ENCODE data around the gene FHIT.

FHIT gene

DNA sequence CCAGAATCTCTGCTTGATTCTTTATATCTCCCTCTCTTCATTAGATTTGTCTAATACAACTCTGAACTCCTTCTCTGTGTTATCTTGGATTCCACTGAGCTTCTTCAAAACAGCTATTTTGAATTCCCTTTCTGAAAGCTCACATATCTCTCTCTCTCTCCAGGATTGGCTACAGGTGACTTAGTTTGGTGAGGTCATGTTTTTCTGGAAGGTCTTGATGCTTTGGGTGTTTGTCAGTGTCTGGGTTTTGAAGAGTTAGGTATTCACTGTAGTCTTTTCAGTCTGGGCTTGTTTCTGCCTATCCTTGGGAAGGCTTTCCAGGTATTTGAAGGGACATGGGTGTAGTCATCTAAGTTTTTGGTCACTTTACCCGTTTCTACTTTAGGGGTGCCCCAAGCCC lies 781.8 kb downstream of the FHIT start:
- FAIRE-seq (no peak), DNase-seq (ENCODE audit: insufficient read length) (no peak)
- no peak for TF ChIP-seq TAF1 (IDR thresholded peaks at IDR 0.05; ENCODE audit: borderline replicate concordance, low read depth, low read length)
- TF ChIP-seq POLR2AphosphoS5 (IDR thresholded peaks at IDR 0.05; ENCODE audit: low read depth, low read length), result no peak
- TF ChIP-seq POLR2A (IDR thresholded peaks at IDR 0.05; ENCODE audit: low read depth, low read length), result no peak

GRCh38 chr3:60463685-60464084 lies 787.6 kb downstream of the FHIT start:
- FAIRE-seq (no peak), DNase-seq (ENCODE audit: insufficient read length) (no peak)
- TF ChIP-seq TAF1 (IDR thresholded peaks at IDR 0.05; ENCODE audit: borderline replicate concordance, low read depth, low read length), result no peak
- TF ChIP-seq POLR2AphosphoS5 (IDR thresholded peaks at IDR 0.05; ENCODE audit: low read depth, low read length), result no peak
- TF ChIP-seq POLR2A (IDR thresholded peaks at IDR 0.05; ENCODE audit: low read depth, low read length), result no peak

DNA sequence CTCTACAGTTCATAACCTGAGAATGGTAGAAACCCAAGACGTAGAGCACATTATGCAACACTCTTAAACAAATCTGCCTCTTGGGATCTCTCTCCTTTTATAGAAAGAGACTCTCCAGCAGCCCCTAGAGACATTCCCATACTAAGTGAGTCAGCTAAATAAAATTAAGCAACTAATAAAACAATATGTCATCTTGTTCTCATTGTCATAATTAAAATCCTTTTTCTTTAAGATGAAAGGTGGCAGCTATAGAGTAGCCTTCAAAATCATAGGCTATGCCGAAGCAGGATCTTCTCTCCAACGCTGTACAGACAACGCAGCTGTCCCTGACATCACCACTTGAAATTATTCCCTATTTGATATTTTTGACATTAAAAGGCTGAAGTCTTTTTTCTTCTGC lies 790.0 kb downstream of the FHIT start:
- DNase-seq (ENCODE audit: insufficient read length), result no peak
- no peak for FAIRE-seq
- no peak for TF ChIP-seq POLR2A (IDR thresholded peaks at IDR 0.05; ENCODE audit: low read depth, low read length)
- TF ChIP-seq TAF1 (IDR thresholded peaks at IDR 0.05; ENCODE audit: borderline replicate concordance, low read depth, low read length), result no peak
- no peak for TF ChIP-seq POLR2AphosphoS5 (IDR thresholded peaks at IDR 0.05; ENCODE audit: low read depth, low read length)

DNA sequence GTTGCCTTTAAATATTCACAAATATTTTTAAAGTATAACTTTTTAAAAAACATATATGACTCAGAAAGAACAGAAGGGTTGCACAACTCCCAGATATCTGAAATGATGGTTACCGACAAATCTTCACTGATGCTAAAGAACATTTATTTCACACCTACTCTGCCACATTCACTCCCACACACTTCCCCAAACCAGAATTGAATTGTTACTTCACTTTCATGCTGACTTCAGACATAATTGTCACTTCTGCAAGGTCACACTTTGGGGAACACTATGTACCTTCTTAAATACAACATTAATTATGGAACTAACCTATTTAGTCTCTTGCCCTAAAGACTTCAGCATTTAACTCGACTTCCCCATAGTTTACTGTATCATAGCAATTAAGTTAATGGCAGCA lies 795.1 kb downstream of the FHIT start:
- FAIRE-seq (no peak), DNase-seq (ENCODE audit: insufficient read length) (no peak)
- TF ChIP-seq POLR2A (IDR thresholded peaks at IDR 0.05; ENCODE audit: low read depth, low read length) (no peak), TAF1 (IDR thresholded peaks at IDR 0.05; ENCODE audit: borderline replicate concordance, low read depth, low read length) (no peak)

DNA sequence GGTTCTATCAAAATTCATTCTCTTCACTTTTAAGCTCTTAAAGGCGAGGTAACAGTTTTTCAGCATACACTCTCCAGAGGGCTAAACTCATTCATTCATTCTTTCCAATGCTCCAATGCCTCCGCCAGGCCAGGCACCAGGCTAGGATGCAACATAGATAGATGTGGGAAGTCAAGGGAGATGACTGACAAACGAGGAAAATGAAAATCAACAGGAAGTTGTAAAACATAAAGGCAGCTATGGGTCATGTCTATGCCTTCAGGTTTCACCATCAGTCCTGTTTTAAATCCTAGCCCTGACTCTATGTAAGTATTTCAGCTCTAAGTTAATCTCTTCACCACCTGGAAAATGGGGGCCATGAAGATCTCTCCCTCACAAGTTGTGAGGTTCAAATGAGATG lies 797.9 kb downstream of the FHIT start:
- DNase-seq (ENCODE audit: insufficient read length), result no peak
- TF ChIP-seq TAF1 (IDR thresholded peaks at IDR 0.05; ENCODE audit: borderline replicate concordance, low read depth, low read length), result no peak
- TF ChIP-seq POLR2AphosphoS5 (IDR thresholded peaks at IDR 0.05; ENCODE audit: low read depth, low read length), result no peak
- TF ChIP-seq POLR2A (IDR thresholded peaks at IDR 0.05; ENCODE audit: low read depth, low read length), result no peak
- no peak for FAIRE-seq

DNA sequence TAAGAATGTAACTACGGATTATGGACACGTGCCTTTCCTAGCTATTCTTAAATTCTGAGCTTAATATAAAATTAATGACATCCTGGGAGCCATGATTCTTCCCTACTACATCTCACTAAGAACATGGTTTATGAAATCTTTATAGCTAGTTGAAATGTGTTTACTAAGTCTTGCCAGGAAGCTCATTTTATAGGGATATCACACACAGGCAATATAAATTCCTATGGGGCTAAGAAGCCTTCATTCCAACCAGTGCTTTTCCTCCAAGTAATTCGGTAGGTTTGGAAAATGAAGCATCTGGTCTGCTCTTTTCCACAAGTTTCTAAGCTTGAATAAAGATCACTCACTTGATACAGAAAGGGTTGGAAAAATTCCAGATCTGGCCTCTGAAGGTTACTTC lies 802.6 kb downstream of the FHIT start:
- TF ChIP-seq TAF1 (IDR thresholded peaks at IDR 0.05; ENCODE audit: borderline replicate concordance, low read depth, low read length), result no peak
- no peak for TF ChIP-seq POLR2AphosphoS5 (IDR thresholded peaks at IDR 0.05; ENCODE audit: low read depth, low read length)
- no peak for TF ChIP-seq POLR2A (IDR thresholded peaks at IDR 0.05; ENCODE audit: low read depth, low read length)
- FAIRE-seq (no peak), DNase-seq (ENCODE audit: insufficient read length) (no peak)

GRCh38 chr3:60445446-60445845 lies 805.8 kb downstream of the FHIT start:
- FAIRE-seq, result no peak
- TF ChIP-seq POLR2A (IDR thresholded peaks at IDR 0.05; ENCODE audit: low read depth, low read length) (no peak), TAF1 (IDR thresholded peaks at IDR 0.05; ENCODE audit: borderline replicate concordance, low read depth, low read length) (no peak), POLR2AphosphoS5 (IDR thresholded peaks at IDR 0.05; ENCODE audit: low read depth, low read length) (no peak)
- DNase-seq (ENCODE audit: insufficient read length), result no peak

DNA sequence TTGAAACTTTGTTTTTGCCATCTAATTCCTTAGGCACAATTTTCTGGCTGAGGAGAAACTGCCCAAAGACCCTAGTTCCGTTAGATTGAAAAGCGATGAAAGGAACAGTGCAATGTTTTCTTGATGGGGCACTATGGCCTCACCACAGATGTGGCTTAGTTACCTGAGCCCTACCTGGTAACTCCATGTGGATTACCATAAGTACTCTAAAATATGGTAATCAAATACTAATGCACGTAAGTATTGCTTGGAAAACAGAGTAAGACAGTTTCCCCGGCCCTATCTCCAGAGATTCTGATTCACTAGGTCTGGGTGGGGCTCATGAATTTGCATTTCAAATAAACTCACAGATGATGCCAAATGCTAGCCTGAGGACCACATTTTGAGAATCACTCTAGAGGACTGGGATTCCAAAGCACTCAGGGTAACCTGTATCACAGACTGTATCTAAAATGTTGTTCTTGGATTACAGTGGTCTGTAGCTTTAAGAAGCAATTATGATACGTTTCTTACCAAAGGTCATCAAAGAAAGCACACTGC lies 806.3 kb downstream of the FHIT start:
- TF ChIP-seq POLR2A (IDR thresholded peaks at IDR 0.05; ENCODE audit: low read depth, low read length) (no peak), TAF1 (IDR thresholded peaks at IDR 0.05; ENCODE audit: borderline replicate concordance, low read depth, low read length) (no peak), POLR2AphosphoS5 (IDR thresholded peaks at IDR 0.05; ENCODE audit: low read depth, low read length) (no peak)
- DNase-seq (ENCODE audit: insufficient read length) (no peak), FAIRE-seq (no peak)

DNA sequence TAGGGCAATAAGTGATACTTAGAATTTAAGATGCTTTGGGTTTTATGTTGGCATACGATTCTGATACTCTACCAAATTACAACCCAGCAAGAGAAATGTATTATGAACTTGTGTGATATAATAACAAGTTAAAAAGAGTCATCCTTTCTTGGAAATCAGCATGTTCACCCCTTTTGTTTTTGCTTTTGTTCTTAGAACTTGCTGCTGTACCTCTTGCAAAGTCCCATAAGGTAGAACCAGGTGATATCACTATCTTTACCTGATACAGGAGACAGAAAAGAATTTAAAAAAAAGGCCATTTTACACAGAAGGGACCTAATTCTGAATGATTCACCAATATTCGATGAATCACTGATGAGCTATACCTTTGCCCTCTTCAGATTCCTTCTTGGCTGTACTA lies 810.4 kb downstream of the FHIT start:
- TF ChIP-seq TAF1 (IDR thresholded peaks at IDR 0.05; ENCODE audit: borderline replicate concordance, low read depth, low read length) (no peak), POLR2A (IDR thresholded peaks at IDR 0.05; ENCODE audit: low read depth, low read length) (no peak), POLR2AphosphoS5 (IDR thresholded peaks at IDR 0.05; ENCODE audit: low read depth, low read length) (no peak)
- DNase-seq (ENCODE audit: insufficient read length) (no peak), FAIRE-seq (no peak)

DNA sequence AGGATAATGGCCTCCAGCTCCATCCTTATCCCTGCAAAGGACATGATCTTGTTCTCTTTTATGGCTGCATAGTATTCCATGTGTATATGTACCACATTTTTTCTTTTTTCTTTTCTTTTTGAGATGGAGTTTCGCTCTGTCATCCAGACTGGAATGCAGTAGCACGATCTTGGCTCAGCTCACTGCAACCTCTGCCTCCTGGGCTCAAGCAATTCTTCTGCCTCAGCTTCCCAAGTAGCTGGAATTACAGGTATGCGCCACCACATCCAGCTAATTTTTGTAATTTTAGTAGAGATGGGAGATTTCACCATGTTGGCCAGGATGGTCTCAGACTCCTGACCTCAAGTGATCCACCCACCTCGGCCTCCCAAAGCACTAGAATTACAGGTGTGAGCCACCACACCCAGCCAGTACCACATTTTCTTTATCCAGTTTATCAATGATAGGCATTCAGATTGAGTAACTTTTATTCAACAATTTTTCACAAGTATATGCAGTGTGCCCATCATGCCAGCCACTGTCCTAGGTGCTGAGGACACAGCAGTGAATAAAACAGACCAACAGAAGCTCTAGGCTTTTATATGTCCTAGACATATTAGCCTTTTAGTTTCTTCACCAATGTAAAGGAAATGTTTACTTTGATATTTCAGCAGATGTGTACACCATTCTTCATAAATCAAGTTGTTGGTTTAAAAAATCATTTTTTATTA lies 815.2 kb downstream of the FHIT start:
- TF ChIP-seq TAF1 (IDR thresholded peaks at IDR 0.05; ENCODE audit: borderline replicate concordance, low read depth, low read length), result no peak
- TF ChIP-seq POLR2AphosphoS5 (IDR thresholded peaks at IDR 0.05; ENCODE audit: low read depth, low read length), result no peak
- TF ChIP-seq POLR2A (IDR thresholded peaks at IDR 0.05; ENCODE audit: low read depth, low read length), result no peak
- FAIRE-seq (no peak), DNase-seq (ENCODE audit: insufficient read length) (no peak)

DNA sequence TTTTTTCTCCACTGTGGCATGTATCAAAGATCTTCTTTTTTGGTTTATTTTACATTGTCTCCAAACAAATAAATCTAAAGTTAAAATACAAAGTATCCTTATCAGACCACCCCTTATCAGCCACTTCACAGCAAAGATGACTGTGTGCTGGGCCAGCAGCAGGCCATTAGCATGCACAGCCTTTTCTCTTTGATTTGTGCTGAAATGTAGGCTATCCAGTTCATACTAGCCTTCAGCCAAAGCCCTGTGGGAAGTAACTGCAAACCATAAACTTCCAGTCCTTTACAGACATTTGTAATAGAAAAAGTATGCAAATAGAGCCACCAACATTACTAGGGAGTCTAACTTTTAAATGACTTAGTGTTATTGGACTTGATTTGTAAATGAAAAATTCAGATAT lies 816.3 kb downstream of the FHIT start:
- TF ChIP-seq TAF1 (IDR thresholded peaks at IDR 0.05; ENCODE audit: borderline replicate concordance, low read depth, low read length), result no peak
- no peak for TF ChIP-seq POLR2AphosphoS5 (IDR thresholded peaks at IDR 0.05; ENCODE audit: low read depth, low read length)
- no peak for TF ChIP-seq POLR2A (IDR thresholded peaks at IDR 0.05; ENCODE audit: low read depth, low read length)
- no peak for FAIRE-seq
- DNase-seq (ENCODE audit: insufficient read length), result no peak

DNA sequence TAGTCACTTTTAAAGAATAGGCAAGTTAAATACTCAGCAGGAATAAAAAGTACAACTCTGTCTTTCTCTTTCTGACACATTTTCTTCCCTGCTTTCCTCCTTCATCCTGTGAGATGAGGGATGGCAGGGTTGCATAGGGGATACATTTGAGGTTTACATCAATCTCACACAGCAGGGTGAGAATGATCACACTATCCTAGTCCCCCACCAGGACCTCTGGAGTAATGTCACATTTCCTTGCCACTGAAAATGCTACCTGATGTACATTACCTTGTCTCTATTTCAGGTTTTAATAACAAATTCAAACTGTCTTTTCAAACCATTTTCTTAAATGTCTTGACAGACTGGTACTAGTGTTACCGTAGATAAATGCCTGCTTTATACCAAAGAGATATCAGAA lies 816.9 kb downstream of the FHIT start:
- DNase-seq (ENCODE audit: insufficient read length) (no peak), FAIRE-seq (no peak)
- TF ChIP-seq TAF1 (IDR thresholded peaks at IDR 0.05; ENCODE audit: borderline replicate concordance, low read depth, low read length), result no peak
- TF ChIP-seq POLR2AphosphoS5 (IDR thresholded peaks at IDR 0.05; ENCODE audit: low read depth, low read length), result no peak
- no peak for TF ChIP-seq POLR2A (IDR thresholded peaks at IDR 0.05; ENCODE audit: low read depth, low read length)

Data from GM12892 (cell line).